Memory B cell (primary cell): ENCODE measurements around the gene KLHL3.
"Not testable (repeated sequence)": the region's sequence is repeated elsewhere in the genome, so short reads cannot be mapped to it uniquely, and the experiment has no call there.

ENCODE experiments used
- ATAC-seq: fragments of 150-1000 bp; cut with Tn5 transposase; 2 replicates; pipeline ENCODE4 v1.10.0; 2021; ENCODE audit warnings: low read depth, mild to moderate bottlenecking, moderate library complexity
- DNase-seq, 2 donors: peaks; one replicate each; pipeline ENCODE4 v3.0.0; 2022; ENCODE audit warnings: low spot score in 2 of 2
- H3K27ac Mint-ChIP-seq: one replicate; pipeline ENCODE4 v1.8.0; 2022; ENCODE audit warnings: mild to moderate bottlenecking, moderate library complexity, mixed read lengths
- H3K27me3 Mint-ChIP-seq: one replicate; pipeline ENCODE4 v1.8.0; 2022; ENCODE audit warnings: mixed read lengths
- H3K36me3 Mint-ChIP-seq: one replicate; pipeline ENCODE4 v1.8.0; 2022; ENCODE audit warnings: mild to moderate bottlenecking, mixed read lengths
- H3K4me1 Mint-ChIP-seq: one replicate; pipeline ENCODE4 v1.8.0; 2022; ENCODE audit warnings: mixed read lengths
- H3K4me3 Mint-ChIP-seq: one replicate; pipeline ENCODE4 v1.8.0; 2022; ENCODE audit warnings: mild to moderate bottlenecking, moderate library complexity, mixed read lengths
- H3K9me3 Mint-ChIP-seq: one replicate; pipeline ENCODE4 v1.8.0; 2022; ENCODE audit warnings: mixed read lengths

The KLHL3 gene

DNA sequence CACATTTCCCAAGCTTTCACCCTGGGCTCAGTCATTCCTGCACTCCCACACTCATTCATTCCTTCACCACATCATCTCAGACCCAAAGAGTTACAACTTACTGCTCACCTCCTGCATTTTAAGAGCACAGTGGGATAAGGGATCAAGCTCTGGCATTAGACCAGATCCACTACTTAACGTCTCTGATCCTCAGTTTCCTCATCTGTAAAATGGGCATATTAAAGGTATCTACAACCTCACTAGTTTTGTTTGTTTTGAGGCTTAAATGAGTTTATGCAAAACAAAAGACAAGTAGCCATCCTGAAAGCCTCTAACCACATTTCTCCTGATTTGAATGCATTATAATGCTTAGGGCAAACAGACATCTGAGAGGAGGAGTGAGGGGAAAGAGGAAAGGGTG, 77.6 kb downstream of the KLHL3 start:
- Mint-ChIP-seq H3K4me3 (no peak overlapping the region), H3K9me3 (no peaks in the 10 kb centered on the region), H3K27ac (no peak overlapping the region), H3K27me3 (no peaks in the 10 kb centered on the region), H3K4me1 (no peaks in the 10 kb centered on the region), H3K36me3 (no peaks in the 10 kb centered on the region)
- DNase-seq (no peak), ATAC-seq (no peak)

DNA sequence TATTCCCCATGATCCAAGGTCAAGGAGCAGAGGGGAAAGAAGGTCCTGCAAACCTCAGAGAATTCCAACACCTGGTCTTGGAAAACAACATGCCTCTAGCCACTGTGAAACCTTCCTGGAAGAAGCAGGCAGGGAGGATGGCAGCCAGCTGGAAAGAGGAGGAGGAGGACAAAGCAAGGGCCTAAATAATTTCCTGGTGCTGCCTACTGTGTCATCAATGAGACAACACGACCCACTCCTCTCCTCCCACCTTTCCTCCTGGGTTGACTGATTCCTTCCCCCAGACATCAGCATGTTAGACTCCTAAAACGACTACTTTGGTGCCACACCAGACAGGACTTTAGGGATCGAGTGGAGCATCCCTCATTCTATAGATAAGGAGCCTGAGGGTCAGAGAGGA, 78.8 kb downstream of the KLHL3 start:
- no peaks in the 10 kb centered on the region for H3K36me3 Mint-ChIP-seq
- DNase-seq: no peak
- H3K4me3 Mint-ChIP-seq: no peak overlapping the region
- no peaks in the 10 kb centered on the region for H3K27me3 Mint-ChIP-seq
- no peak overlapping the region for H3K27ac Mint-ChIP-seq
- no peaks in the 10 kb centered on the region for H3K4me1 Mint-ChIP-seq
- ATAC-seq: no peak
- no peaks in the 10 kb centered on the region for H3K9me3 Mint-ChIP-seq

DNA sequence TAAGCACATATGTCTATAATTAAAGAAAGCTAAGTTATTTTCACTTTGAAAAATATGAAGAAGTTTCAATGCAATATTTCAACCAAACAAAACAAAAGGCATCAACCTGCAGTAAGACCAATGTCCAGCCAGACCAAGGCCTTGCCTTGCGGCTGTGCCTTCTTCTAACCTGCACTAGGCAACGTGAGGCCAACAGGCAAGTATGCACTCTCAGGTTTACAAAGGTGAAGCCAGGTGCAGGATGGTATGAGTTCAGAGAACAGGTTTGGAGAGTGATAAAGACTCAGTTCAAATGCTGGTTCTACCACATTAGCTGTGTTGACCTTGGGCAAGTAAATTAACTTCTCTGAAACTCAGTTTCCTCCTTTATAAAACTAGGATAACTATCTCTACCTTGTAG, 79.3 kb downstream of the KLHL3 start:
- peaks cover 1% of the 10 kb centered on the region for H3K36me3 Mint-ChIP-seq

DNA sequence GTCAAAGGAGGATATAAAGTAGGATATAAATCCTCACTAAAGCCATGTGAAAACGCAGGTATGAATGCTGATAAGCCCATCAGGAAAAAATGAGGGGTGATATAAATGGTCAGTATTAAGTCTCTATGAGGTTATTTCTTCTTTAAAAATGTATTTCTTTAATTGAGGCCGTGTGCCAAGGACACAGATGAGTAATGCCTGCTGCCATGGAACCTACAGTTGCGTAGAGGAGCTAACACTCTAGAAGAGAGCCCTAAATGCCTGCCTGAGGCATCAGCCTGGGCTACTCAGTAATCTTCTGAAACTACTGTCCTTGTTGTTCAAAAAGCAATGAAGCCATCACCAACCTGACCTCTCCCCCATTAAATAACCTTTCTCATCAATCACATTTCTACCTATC, 84.9 kb downstream of the KLHL3 start:
- no peak for ATAC-seq
- Mint-ChIP-seq H3K4me3 (no peak overlapping the region), H3K36me3 (peaks cover 6% of the 10 kb centered on the region), H3K27me3 (no peaks in the 10 kb centered on the region), H3K9me3 (no peaks in the 10 kb centered on the region), H3K4me1 (no peaks in the 10 kb centered on the region), H3K27ac (no peak overlapping the region)
- DNase-seq: no peak

More for the DNA sequence above, 79.3 kb downstream of the KLHL3 start:
- no peaks in the 10 kb centered on the region for H3K9me3 Mint-ChIP-seq
- H3K27ac Mint-ChIP-seq: no peak overlapping the region
- H3K27me3 Mint-ChIP-seq: no peaks in the 10 kb centered on the region
- DNase-seq (no peak), ATAC-seq (no peak)
- H3K4me3 Mint-ChIP-seq: no peak overlapping the region
- H3K4me1 Mint-ChIP-seq: no peaks in the 10 kb centered on the region

DNA sequence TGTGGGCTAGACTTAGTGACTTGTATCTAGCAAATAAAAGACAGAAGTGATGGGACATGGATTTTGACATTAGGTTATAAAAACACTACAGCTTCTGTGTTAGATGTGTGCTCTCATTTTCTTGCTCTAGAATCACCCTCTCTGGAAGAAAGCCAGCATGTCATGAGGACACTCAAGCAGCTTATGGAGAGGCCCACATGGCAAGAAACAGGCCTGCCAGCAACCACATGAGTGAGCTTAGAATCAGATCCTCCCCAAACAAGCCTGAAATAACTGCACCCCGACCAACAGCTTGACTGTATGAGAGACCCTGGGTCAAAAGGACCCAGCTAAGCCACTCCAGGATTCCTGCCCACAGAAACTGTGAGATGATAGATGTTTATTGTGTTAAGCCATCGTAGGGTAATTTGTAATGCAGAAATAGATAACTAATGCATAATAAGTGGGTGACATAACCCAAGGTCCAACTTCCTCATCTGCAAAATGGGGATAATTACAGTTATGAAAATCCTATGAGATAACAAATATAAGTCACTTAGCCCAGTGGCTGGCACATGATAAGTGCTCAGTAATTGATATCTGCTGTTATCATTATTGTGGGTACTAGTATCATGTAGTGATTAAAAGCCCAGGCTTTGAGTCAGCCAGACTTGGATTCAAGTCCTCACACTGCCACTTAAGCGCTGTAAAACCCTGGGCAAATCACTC, 86.5 kb downstream of the KLHL3 start:
- Mint-ChIP-seq H3K36me3 (peaks cover 7% of the 10 kb centered on the region), H3K4me3 (no peak overlapping the region), H3K9me3 (peaks cover 3% of the 10 kb centered on the region), H3K27ac (no peak overlapping the region), H3K4me1 (no peaks in the 10 kb centered on the region), H3K27me3 (no peaks in the 10 kb centered on the region)
- DNase-seq (no peak), ATAC-seq (no peak)

DNA sequence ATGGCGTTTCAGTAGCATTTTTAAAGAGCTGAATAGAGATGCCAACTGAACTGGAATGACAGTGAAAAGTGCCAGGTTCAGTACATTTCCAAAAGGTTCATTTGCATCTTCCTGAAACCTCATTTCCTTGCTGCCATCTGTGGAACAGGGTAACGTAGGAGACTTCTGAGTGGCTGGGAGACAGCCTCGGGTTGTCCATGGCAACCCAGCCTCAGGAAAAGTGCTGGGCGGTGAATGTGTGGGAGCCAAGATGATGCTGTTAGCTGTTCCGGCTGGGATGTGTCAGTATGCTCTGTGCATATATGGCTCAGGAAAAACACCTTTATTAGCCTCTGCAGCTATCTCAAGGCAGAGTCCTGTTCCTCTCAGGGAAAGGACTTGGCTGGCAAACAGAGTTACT, 87.5 kb downstream of the KLHL3 start:
- ATAC-seq (no peak), DNase-seq (no peak)
- Mint-ChIP-seq H3K9me3 (peaks cover 3% of the 10 kb centered on the region), H3K27me3 (no peaks in the 10 kb centered on the region), H3K4me3 (no peak overlapping the region), H3K36me3 (peaks cover 9% of the 10 kb centered on the region), H3K27ac (no peak overlapping the region), H3K4me1 (no peaks in the 10 kb centered on the region)

DNA sequence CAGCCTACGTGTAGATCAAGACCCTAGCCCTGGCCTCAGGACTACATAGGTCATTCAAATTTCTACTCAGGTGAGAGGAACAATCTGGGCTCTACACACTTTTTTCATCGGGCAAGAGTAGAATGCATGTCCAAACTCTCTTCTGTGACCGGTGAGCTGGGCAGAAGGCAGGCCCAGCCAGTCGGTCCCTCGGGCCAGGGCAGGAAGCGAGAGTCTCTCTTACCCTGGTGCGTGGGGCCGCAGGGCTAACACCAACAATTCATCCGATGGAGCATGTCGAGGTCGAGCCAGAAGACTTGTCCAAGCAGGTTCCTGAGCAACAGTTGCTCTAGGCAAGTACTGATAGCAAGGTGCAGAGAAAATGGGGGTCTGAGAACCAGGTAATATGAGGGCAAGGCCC, 88.5 kb downstream of the KLHL3 start:
- H3K9me3 Mint-ChIP-seq: peaks cover 3% of the 10 kb centered on the region
- no peaks in the 10 kb centered on the region for H3K27me3 Mint-ChIP-seq
- peaks cover 9% of the 10 kb centered on the region for H3K36me3 Mint-ChIP-seq
- no peaks in the 10 kb centered on the region for H3K4me1 Mint-ChIP-seq
- no peak overlapping the region for H3K4me3 Mint-ChIP-seq
- DNase-seq (no peak), ATAC-seq (no peak)
- H3K27ac Mint-ChIP-seq: no peak overlapping the region

DNA sequence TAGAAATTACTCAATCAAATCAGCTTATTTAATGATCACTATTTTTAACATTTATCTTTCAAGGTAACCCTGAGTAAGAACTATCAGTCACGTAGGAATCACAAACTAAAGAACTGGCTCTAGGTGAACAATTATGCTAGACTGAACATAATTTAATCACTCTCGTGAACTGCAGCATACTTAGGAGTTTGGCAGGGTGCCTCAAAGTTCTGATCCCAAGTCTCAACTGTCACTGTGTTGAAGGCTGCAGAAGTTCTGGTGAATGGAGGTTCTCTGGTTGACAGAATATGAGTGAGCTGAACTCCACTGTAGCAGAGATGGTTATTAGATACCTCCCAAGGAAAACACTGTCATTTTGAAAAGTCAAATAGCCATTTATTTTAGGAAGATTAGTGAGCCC, 89.1 kb downstream of the KLHL3 start:
- no peaks in the 10 kb centered on the region for H3K27me3 Mint-ChIP-seq
- peaks cover 3% of the 10 kb centered on the region for H3K9me3 Mint-ChIP-seq
- ATAC-seq: no peak
- no peak for DNase-seq
- H3K4me1 Mint-ChIP-seq: no peaks in the 10 kb centered on the region
- H3K27ac Mint-ChIP-seq: no peak overlapping the region
- H3K36me3 Mint-ChIP-seq: peaks cover 9% of the 10 kb centered on the region
- H3K4me3 Mint-ChIP-seq: no peak overlapping the region

DNA sequence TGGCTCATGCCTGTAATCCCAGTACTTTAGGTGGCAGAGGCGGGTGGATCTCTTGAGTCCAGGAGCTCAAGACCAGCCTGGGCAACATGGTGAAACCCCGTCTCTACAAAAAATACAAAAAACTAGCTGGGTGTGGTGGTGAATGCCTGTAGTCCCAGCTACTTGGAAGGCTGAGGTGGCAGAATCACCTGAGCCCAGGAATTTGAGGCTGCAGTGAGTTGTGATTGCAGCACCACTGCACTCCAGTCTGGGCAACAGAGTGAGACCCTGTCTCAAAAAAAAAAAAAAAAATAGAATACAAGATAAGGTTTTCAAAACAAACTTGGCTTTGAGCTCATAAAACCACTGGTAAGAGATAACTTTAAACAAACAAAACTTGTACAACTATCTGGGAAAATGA, 92.8 kb downstream of the KLHL3 start:
- not testable (repeated sequence) for ATAC-seq, H3K9me3 Mint-ChIP-seq, H3K4me1 Mint-ChIP-seq, DNase-seq, H3K27ac Mint-ChIP-seq, H3K4me3 Mint-ChIP-seq, H3K27me3 Mint-ChIP-seq, H3K36me3 Mint-ChIP-seq

DNA sequence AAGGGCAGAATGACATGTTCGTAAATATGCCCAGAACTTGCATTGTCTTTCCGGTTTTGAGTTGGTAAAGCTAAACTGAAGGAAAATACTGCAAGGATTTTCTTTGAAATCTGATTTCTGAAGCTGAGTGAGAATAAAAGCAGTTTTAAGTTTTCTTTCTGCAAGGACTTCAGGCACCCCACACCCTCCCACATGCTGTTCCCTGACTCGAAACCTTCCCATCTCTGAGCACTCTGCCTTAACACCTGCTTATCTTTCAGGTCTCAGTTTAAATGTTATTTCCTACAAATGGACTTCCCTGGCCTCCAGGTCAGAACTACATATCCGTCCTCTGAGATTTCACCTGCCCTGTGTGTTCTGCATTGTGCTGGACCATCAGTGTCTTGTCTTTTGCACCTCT, 93.8 kb downstream of the KLHL3 start:
- peaks cover 5% of the 10 kb centered on the region for H3K36me3 Mint-ChIP-seq
- DNase-seq: no peak
- no peaks in the 10 kb centered on the region for H3K27me3 Mint-ChIP-seq
- H3K27ac Mint-ChIP-seq: no peak overlapping the region
- peaks cover 3% of the 10 kb centered on the region for H3K9me3 Mint-ChIP-seq
- no peak for ATAC-seq
- H3K4me1 Mint-ChIP-seq: no peaks in the 10 kb centered on the region
- H3K4me3 Mint-ChIP-seq: no peak overlapping the region

DNA sequence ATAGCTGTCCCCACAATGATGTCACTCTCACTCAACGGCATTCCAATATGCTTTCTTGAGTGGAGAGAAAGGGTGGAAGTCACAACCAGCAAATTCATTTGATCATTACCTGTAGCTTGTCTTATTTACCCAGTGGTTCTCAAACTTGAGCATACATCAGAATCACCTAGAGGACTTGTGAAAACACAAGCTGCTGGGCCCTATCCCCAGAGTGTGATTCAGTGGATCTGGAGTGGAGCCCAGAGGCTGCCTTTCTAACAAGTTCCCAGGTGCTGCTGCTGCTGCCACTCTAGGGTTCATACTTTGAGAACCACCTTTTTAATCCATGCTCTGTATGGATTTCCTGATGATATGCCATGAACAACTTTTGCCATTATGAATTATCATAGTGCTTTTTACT, 94.7 kb downstream of the KLHL3 start:
- Mint-ChIP-seq H3K9me3 (peaks cover 3% of the 10 kb centered on the region), H3K4me1 (no peaks in the 10 kb centered on the region), H3K36me3 (peaks cover 3% of the 10 kb centered on the region), H3K27ac (no peak overlapping the region), H3K27me3 (no peaks in the 10 kb centered on the region), H3K4me3 (no peak overlapping the region)
- ATAC-seq: no peak
- no peak for DNase-seq

DNA sequence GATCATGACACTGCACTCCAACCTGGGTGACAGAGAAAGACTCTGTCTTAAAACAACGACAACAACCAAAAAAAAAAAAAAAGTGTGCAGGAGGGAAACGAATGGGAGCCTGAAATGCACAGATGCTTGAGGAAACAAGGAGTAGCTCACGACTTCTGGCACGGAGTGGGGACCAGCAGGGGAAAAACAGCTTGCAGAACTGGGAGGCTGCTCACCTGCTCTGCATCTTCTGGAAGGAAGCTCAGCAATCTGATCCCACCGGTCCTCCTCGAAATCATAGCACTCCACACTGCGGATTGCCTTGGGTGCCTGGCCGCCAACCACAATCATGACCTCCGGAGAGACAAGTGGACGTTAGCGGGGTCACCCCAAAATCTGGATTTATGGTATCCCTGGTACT, 96.2 kb downstream of the KLHL3 start:
- ATAC-seq (no peak), DNase-seq (no peak)
- no peak overlapping the region for H3K27ac Mint-ChIP-seq
- H3K9me3 Mint-ChIP-seq: no peaks in the 10 kb centered on the region
- H3K36me3 Mint-ChIP-seq: peaks cover 3% of the 10 kb centered on the region
- H3K4me3 Mint-ChIP-seq: no peak overlapping the region
- H3K27me3 Mint-ChIP-seq: no peaks in the 10 kb centered on the region
- no peaks in the 10 kb centered on the region for H3K4me1 Mint-ChIP-seq

DNA sequence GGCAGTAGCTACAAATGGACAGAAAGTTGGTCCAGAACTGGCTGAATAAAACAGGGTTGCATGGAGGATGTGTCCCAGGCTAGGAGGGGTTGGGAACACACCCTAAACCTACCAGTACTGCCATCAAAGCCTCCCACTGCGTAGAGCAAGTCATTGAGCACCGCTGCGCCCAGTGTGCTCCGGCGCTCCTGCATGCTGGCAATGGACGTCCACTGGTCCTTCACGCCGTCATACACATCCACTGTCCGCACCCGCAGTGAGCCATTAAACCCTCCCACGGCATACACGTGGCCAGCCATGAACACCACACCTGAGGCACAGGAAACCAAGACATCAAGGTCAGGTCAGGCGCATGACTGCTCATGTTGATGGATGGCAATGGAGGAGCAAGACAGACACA, 97.0 kb downstream of the KLHL3 start:
- Mint-ChIP-seq H3K27ac (no peak overlapping the region), H3K9me3 (no peaks in the 10 kb centered on the region), H3K36me3 (no peaks in the 10 kb centered on the region), H3K4me3 (no peak overlapping the region), H3K4me1 (no peaks in the 10 kb centered on the region), H3K27me3 (no peaks in the 10 kb centered on the region)
- DNase-seq (no peak), ATAC-seq (no peak)

DNA sequence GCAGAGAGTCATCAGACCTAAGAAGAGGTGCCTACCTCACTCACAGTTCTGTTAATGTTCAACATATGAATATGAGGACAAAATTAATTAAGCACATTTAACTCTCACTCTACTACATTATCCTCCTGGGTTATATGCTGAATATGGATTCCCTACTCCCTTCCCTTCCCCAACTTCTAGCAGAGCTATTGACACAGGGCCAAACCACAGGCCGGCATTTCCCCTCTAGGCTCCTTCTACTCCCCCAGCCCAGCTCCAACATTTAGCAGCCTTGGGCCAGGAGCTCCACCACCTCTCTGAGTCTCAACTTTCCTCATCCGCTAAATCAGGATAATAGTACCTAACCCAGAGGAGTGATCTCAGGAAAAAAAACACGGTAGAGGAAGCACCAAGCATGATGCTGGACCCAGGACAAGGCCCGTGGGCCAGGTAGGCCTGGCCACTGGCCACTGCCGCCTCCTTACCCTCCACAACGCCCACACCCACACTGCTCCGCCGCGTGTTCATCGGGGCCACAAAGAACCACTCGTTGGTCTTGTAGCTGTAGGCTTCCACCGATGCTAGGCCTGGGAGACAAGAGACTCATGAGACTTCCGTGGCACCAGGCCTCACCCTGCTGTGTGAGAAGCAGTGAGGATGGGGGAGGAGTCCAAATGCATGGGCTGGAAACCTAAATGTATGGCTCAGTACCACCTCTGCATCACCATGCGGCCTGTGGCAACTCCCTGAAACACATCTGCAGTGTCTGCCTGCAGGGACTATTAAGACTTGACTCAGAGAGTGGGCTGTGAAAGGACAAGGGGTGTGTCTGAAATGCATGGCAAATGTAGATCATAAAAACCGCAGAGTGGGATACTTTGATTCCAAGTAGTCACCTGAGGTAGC, 98.8 kb downstream of the KLHL3 start:
- H3K9me3 Mint-ChIP-seq: no peaks in the 10 kb centered on the region
- no peak overlapping the region for H3K4me3 Mint-ChIP-seq
- no peaks in the 10 kb centered on the region for H3K36me3 Mint-ChIP-seq
- no peak for ATAC-seq
- H3K27me3 Mint-ChIP-seq: no peaks in the 10 kb centered on the region
- no peak overlapping the region for H3K27ac Mint-ChIP-seq
- DNase-seq: no peak
- no peaks in the 10 kb centered on the region for H3K4me1 Mint-ChIP-seq

DNA sequence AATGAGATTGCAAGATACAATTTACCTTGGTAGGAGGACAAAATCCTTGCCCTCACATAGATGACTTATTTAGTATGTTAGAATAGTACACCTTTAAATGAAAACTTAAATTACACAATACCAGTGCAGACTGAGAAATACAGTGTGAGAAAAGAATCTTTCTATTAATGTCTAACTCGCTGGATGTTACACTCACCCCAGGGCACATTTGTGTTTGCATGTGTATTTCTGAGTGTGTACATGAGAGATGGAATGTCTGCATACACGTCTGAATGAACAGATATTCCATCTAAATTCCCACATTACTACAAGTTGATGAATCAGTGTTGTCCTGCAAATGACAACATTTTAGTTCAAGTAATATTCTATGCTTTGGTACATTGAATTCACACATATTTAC, 99.8 kb downstream of the KLHL3 start:
- DNase-seq: no peak
- H3K36me3 Mint-ChIP-seq: no peaks in the 10 kb centered on the region
- no peaks in the 10 kb centered on the region for H3K4me1 Mint-ChIP-seq
- H3K9me3 Mint-ChIP-seq: no peaks in the 10 kb centered on the region
- no peak for ATAC-seq
- H3K27ac Mint-ChIP-seq: no peak overlapping the region
- no peak overlapping the region for H3K4me3 Mint-ChIP-seq
- no peaks in the 10 kb centered on the region for H3K27me3 Mint-ChIP-seq
